CD1c-positive myeloid dendritic cell (primary cell): Measurements from ENCODE around the gene TEX14.
"Not testable (repeated sequence)": the region's sequence is repeated elsewhere in the genome, so short reads cannot be mapped to it uniquely, and the experiment has no call there.

Experiments used
- DNase-seq: peaks from one replicate; pipeline ENCODE4 v3.0.0-alpha.2; 2016; ENCODE audit errors: extremely low spot score

Gene TEX14

GRCh38 chr17:58692239-58693055 lies 602 bp upstream of the TEX14 start, which contains the start of gene RAD51C:
RAD51C (plus strand) TSS chr17:58692602; CDS start chr17:58692644, 42 bp downstream.
- peak; percentile 94 for DNase-seq

GRCh38 chr17:58690033-58690432 lies 1.8 kb downstream of the TEX14 start:
- not testable (repeated sequence) for DNase-seq

GRCh38 chr17:58688521-58688920 lies 3.3 kb downstream of the TEX14 start:
- DNase-seq: no peak

GRCh38 chr17:58686980-58687379 lies 4.9 kb downstream of the TEX14 start:
- no peak for DNase-seq

DNA sequence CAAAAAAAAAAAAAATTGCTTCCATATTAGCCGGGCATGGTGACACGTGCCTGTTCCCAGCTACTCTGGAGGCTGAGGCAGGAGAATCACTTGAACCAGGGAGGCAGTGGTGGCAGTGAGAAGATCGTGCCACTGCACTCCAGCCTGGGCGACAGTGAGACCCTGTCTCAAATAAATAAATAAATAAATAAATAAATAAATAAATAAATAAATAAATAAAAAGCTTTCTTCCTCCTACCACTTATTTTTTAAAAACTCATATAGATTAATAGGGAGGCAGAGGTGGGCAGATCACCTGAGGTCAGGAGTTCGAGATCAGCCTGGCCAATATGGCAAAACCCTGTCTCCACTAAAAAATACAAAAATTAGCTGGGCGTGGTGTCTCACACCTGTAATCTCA lies 7.4 kb downstream of the TEX14 start:
- DNase-seq: not testable (repeated sequence)

DNA sequence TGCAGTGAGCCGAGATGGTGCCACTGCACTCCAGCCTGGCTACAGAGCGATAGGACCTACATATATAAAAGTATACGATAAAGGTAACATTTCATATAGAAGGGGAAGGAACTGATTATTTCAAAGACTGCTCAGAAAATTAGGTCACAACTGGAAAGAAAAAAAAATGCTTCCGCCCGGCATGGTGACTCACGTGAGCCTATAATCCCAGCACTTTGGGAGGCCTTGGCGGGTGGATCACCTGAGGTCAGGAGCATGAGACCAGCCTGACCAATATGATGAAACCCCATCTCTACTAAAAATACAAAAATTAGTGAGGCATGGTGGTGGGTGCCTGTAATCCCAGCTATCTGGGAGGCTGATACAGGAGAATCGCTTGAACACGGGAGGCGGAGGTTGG lies 7.8 kb downstream of the TEX14 start:
- no peak for DNase-seq

- no peak for DNase-seq
Measured at GRCh38 chr17:58680038-58680369, 11.8 kb downstream of the TEX14 start.

DNA sequence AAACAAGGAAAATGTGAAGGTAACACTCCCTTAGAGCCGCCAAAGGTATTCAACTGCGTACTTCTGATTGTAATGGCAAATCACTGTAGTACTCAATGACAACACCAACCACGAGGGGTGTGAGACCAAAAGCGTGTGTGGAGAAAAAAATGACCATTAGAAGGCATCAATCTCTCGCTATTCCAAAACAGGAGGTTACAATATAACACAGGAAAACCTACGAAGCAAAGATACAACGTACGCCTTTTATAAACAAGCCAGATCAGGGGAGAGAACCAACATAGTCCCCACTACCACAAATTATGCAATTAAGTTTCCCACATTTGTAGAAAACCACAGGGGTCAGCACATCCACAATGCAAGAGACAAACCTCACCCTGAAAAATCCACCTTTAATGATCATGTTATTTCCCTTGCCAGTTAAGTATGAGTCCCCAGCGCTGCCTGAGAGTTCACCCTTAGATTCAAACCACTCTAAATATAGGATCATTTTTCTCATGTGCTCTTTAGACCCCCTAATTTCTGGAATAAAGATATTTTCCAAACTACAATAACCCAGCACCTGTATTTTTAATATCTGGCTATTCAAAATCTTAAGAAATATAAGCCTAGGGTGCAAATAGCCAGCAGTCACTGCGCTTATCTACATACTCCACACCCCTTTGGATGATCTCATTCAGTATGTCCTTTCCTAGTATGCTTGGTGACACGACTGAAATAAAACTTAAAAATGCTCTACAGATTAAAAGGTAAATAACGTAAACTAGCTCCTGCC lies 12.4 kb downstream of the TEX14 start:
- DNase-seq: no peak

GRCh38 chr17:58678287-58678686 lies 13.6 kb downstream of the TEX14 start:
- DNase-seq: not testable (repeated sequence)

GRCh38 chr17:58677194-58677880 lies 14.5 kb downstream of the TEX14 start:
- peak; percentile 14 for DNase-seq

GRCh38 chr17:58671969-58672368 lies 19.9 kb downstream of the TEX14 start:
- no peak for DNase-seq

DNA sequence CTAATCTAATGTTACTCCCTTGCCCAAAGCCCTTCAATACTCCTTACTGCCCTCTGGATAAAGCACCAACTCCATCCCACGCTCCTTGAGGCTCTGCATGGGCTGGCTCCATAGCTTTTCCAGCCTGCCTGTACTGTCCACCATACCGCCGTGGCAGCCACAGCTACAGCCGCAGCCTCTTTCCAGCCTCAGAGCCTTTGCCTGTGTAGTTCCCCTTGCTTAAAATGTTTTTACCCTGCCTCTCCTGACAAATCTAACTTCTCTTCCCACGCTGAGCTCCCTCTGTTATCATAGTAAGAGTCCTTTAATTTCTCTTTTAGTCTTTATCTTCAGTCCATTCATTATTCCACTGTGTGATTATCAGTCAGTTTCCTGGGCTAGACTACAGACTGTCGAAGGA lies 22.0 kb downstream of the TEX14 start:
- DNase-seq: no peak

DNA sequence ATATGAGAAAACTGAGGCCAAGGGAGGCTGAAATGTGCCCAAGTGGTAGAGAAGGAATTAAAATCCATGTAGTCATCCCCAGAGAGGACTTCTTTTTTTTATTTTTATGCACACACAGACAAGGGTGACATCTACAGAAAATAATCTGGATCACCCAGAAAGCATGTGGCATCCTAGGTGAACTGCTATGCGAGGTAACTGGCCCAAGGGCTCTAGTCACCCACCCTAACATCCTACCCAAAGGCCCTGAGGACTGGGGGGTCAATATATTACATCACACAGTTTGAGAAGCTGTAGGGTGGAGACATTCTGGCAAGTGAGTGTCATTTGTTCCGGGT lies 23.3 kb downstream of the TEX14 start:
- no peak for DNase-seq

DNA sequence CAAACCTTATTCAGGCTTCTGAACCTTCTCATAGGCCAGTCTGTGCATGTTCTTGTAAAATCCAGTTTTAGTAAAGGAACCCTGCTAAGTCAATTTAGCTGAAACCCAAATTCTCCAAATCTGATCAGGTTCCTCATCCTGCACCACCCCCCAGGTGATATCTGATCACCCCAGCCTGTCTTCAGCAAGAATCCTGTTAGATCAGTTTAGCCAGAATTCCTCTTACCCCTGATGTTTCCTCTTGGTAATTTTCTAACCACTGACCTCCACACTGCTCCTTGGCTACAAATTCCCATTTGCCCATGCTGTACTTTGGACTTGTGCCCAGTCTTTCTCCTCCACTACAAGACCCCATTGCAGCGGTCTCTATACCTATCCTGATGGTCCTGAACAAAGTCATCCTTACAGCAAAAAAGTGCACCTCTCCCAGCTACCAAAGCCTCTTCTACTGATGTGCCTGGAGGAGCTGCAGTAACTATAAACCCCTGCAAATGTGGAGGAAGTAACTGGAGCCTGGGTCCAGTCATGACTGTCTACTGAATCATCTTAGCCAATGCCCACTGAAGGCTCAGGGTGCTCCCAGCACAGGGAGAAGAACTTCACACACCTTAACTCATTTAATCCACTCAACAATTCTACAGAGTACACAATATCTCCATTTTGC lies 23.8 kb downstream of the TEX14 start:
- peak; percentile 21 for DNase-seq

DNA sequence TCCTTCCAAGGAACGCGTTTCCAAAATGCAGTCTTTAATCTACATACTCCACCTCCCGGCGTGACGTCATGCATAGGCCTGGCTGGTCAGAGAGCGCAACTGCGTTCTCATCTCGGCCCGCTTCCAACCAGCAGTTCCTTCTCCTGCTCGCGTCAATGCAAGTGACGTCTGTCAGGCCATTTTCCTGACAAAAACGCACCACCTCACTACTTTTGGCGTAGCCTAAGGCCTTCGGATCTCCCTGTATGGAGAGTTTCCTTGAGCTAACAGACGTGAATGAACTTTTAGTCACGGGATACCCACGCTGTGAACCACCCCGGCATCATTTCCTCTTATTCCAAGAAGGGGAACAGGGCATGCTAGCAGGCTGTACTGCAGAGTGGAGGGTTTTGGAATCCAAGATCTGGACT lies 25.0 kb downstream of the TEX14 start:
- peak; percentile 94 for DNase-seq

- DNase-seq: no peak
Measured at GRCh38 chr17:58665946-58666857, 25.6 kb downstream of the TEX14 start.

- no peak for DNase-seq
Measured at GRCh38 chr17:58664302-58664701, 27.5 kb downstream of the TEX14 start.

DNA sequence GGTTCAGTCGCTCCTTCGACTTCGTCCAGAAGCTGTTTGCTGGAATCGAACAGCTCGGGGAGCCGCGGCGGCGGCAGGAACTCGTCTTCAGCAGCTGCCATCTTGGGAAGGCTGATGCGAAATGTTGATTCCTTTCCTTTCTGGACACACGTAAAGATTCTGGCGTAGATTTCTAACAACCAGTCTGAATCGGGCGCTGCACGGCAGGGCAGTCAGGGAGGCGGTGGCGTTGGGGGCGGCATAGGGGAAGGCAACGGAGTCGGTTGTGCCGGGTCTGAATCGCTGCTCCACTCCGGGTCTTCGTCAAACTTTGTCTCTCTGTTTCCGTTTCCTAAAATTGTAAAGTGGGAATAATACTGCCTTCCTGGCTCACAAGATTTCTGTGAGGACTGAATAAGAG lies 30.3 kb downstream of the TEX14 start:
- DNase-seq: no peak

GRCh38 chr17:58660621-58661020 lies 31.2 kb downstream of the TEX14 start:
- no peak for DNase-seq

DNA sequence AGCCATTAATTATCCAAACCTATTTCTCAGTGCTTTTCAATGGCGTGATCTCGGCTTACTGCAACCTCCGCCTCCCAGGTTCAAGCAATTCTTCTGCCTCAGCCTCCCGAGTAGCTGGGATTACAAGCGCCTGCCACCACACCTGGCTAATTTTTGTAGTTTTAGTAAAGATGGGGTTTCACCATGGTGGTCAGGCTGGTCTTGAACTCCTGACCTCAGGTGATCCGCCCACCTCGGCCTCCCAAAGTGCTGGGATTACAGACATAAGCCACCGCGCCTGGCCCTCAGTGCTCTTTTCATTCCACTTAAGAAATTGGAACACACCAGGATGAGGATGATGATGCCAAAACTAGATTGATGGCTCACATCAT lies 32.1 kb downstream of the TEX14 start:
- not testable (repeated sequence) for DNase-seq
